AG10803 (cell line): ENCODE measurements around the gene MAP2.
A peak's percentile ranks its signal among the peaks of the same experiment; 100 is the strongest.

Experiments
- DNase-seq: peaks from one replicate; pipeline ENCODE4 v3.0.0; 2010; ENCODE audit warnings: low read depth
- H3K4me3 ChIP-seq: 2 replicates; pipeline ENCODE4 v1.5.1; 2011; ENCODE audit warnings: mild to moderate bottlenecking, low read length, control low read depth
- CTCF ChIP-seq: conservative IDR thresholded peaks from 2 replicates; pipeline ENCODE4 v1.5.1; 2011; ENCODE audit warnings: mild to moderate bottlenecking, low read length, control low read depth, inconsistent platforms

MAP2 gene

GRCh38 chr2:209613649-209614305 lies 189.9 kb downstream of the MAP2 start:
- no peak for DNase-seq
- TF ChIP-seq CTCF, result no peak
- H3K4me3 ChIP-seq, result no peak overlapping the region

- no peak for DNase-seq
- no peak for TF ChIP-seq CTCF
- no peak overlapping the region for H3K4me3 ChIP-seq
Measured at GRCh38 chr2:209614690-209615369, 191.0 kb downstream of the MAP2 start.

- TF ChIP-seq CTCF, result no peak
- H3K4me3 ChIP-seq, result no peak overlapping the region
- DNase-seq, result no peak
Measured at GRCh38 chr2:209619782-209620181, 195.9 kb downstream of the MAP2 start.

- H3K4me3 ChIP-seq, result no peak overlapping the region
- TF ChIP-seq CTCF, result no peak
- no peak for DNase-seq
Measured at GRCh38 chr2:209624192-209624938, 200.5 kb downstream of the MAP2 start.

- peak; percentile 16 for DNase-seq
- H3K4me3 ChIP-seq, result no peak overlapping the region
- no peak for TF ChIP-seq CTCF
Measured at GRCh38 chr2:209629597-209629996, 205.8 kb downstream of the MAP2 start.

- no peak overlapping the region for H3K4me3 ChIP-seq
- no peak for DNase-seq
- TF ChIP-seq CTCF, result no peak
Measured at GRCh38 chr2:209633911-209634310, 210.1 kb downstream of the MAP2 start.

GRCh38 chr2:209636076-209636475 lies 212.2 kb downstream of the MAP2 start:
- no peak overlapping the region for H3K4me3 ChIP-seq
- no peak for DNase-seq
- TF ChIP-seq CTCF, result no peak
